HEK293 (cell line): ENCODE data around the gene PRCC.

Experiments used
- BCL11B ChIP-seq: fragments of 450-650 bp; formaldehyde crosslinking; IDR thresholded peaks from 2 replicates; pipeline ENCODE4 v1.5.1; 2016; ENCODE audit warnings: low read depth, missing biosample characterization, missing genetic modification characterization
- CTCF ChIP-seq: fragments of 450-650 bp; formaldehyde crosslinking; IDR thresholded peaks from 2 replicates; pipeline ENCODE4 v1.5.1; 2016; ENCODE audit warnings: missing biosample characterization, missing genetic modification characterization
- GLIS2 ChIP-seq: fragments of 450-650 bp; formaldehyde crosslinking; IDR thresholded peaks from 2 replicates; pipeline ENCODE4 v1.5.1; 2016; ENCODE audit warnings: missing biosample characterization, missing genetic modification characterization
- PRDM1 ChIP-seq: fragments of 450-650 bp; formaldehyde crosslinking; IDR thresholded peaks from 2 replicates; pipeline ENCODE4; 2016; ENCODE audit warnings: missing biosample characterization, missing genetic modification characterization
- PRDM2 ChIP-seq: fragments of 450-650 bp; formaldehyde crosslinking; IDR thresholded peaks from 2 replicates; pipeline ENCODE4 v1.5.1; 2016; ENCODE audit warnings: missing biosample characterization, missing genetic modification characterization, borderline replicate concordance
- PRDM4 ChIP-seq: fragments of 450-650 bp; formaldehyde crosslinking; IDR thresholded peaks from 2 replicates; pipeline ENCODE4 v1.5.1; 2017; ENCODE audit warnings: missing biosample characterization, missing genetic modification characterization
- SETDB1 ChIP-seq: IDR thresholded peaks from one replicate; pipeline ENCODE4 v1.6.1; 2017; ENCODE audit warnings: mild to moderate bottlenecking, low read length, moderate library complexity, mixed read lengths; ENCODE audit not compliant: insufficient read length
- SP2 ChIP-seq: fragments of 450-650 bp; formaldehyde crosslinking; IDR thresholded peaks from 2 replicates; pipeline ENCODE4 v1.5.1; 2016; ENCODE audit warnings: missing biosample characterization, missing genetic modification characterization
- ZBTB26 ChIP-seq: fragments of 450-650 bp; formaldehyde crosslinking; optimal IDR thresholded peaks from 2 replicates; pipeline ENCODE3; 2016; ENCODE audit warnings: missing biosample characterization, mild to moderate bottlenecking, missing genetic modification characterization
- ZNF24 ChIP-seq: fragments of 450-650 bp; formaldehyde crosslinking; IDR thresholded peaks from 2 replicates; pipeline ENCODE4 v1.5.1; 2016; ENCODE audit warnings: missing biosample characterization, missing genetic modification characterization
- ZNF335 ChIP-seq: fragments of 450-650 bp; formaldehyde crosslinking; conservative IDR thresholded peaks from 2 replicates; pipeline ENCODE4 v1.5.1; 2016; ENCODE audit warnings: missing biosample characterization, missing genetic modification characterization
- ZNF341 ChIP-seq: fragments of 450-650 bp; formaldehyde crosslinking; IDR thresholded peaks from 2 replicates; pipeline ENCODE4; 2016; ENCODE audit warnings: low read depth, missing biosample characterization, missing genetic modification characterization
- ZNF501 ChIP-seq: fragments of 450-650 bp; formaldehyde crosslinking; IDR thresholded peaks from 2 replicates; pipeline ENCODE4 v1.5.1; 2016; ENCODE audit warnings: missing biosample characterization, missing genetic modification characterization
- ZNF571 ChIP-seq: fragments of 450-650 bp; formaldehyde crosslinking; IDR thresholded peaks from 2 replicates; pipeline ENCODE4 v1.5.0; 2017; ENCODE audit warnings: missing biosample characterization, missing genetic modification characterization
- ZNF596 ChIP-seq: fragments of 450-650 bp; IDR thresholded peaks from 2 replicates; pipeline ENCODE4 v1.5.0; 2018; ENCODE audit warnings: missing biosample characterization, mild to moderate bottlenecking, missing genetic modification characterization, moderate library complexity
- ZNF600 ChIP-seq: fragments of 450-650 bp; formaldehyde crosslinking; IDR thresholded peaks from 2 replicates; pipeline ENCODE4 v1.5.1; 2016; ENCODE audit warnings: missing biosample characterization, missing genetic modification characterization
- ZNF623 ChIP-seq: fragments of 450-650 bp; formaldehyde crosslinking; IDR thresholded peaks from 2 replicates; pipeline ENCODE4 v1.5.1; 2016; ENCODE audit warnings: missing biosample characterization, missing genetic modification characterization
- ZNF624 ChIP-seq: fragments of 450-650 bp; formaldehyde crosslinking; IDR thresholded peaks from 2 replicates; pipeline ENCODE4 v1.5.1; 2017; ENCODE audit warnings: missing biosample characterization, missing genetic modification characterization
- ZNF629 ChIP-seq: fragments of 450-650 bp; formaldehyde crosslinking; IDR thresholded peaks from 2 replicates; pipeline ENCODE4 v1.5.1; 2017; ENCODE audit warnings: missing biosample characterization, missing genetic modification characterization
- ZNF639 ChIP-seq: fragments of 450-650 bp; formaldehyde crosslinking; IDR thresholded peaks from 2 replicates; pipeline ENCODE4 v1.5.1; 2016; ENCODE audit warnings: missing biosample characterization, missing genetic modification characterization
- ZNF645 ChIP-seq: fragments of 450-650 bp; formaldehyde crosslinking; IDR thresholded peaks from 2 replicates; pipeline ENCODE4; 2016; ENCODE audit warnings: missing biosample characterization, missing genetic modification characterization
- ZNF692 ChIP-seq: fragments of 450-650 bp; formaldehyde crosslinking; IDR thresholded peaks from 2 replicates; pipeline ENCODE4 v1.5.1; 2016; ENCODE audit warnings: missing biosample characterization, missing genetic modification characterization
- ZXDB ChIP-seq: fragments of 450-650 bp; formaldehyde crosslinking; IDR thresholded peaks from 2 replicates; pipeline ENCODE4 v1.5.1; 2016; ENCODE audit warnings: missing biosample characterization, missing genetic modification characterization

The PRCC gene

GRCh38 chr1:156740741-156741480 is 26.4 kb upstream of the PRCC start, which contains the start of gene MRPL24 (continued):
- TF ChIP-seq PRDM2 (tag by site-specific recombination) (no peak), ZBTB26 (tag by site-specific recombination) (peak; percentile 39), SP2 (tag by site-specific recombination) (peak; percentile 90), BCL11B (tag by site-specific recombination) (peak; percentile 91), ZNF600 (tag by site-specific recombination) (peak; percentile 80; the same call in 1 of the 2 replicates), ZNF629 (tag by site-specific recombination) (peak; percentile 82), ZNF623 (tag by site-specific recombination) (no peak), ZNF335 (peak; percentile 98), ZNF639 (peak; percentile 55; the same call in 1 of the 2 replicates), SETDB1 (no peak), ZXDB (tag by site-specific recombination) (peak; percentile 96), ZNF645 (tag by site-specific recombination) (no peak), ZNF596 (tag by site-specific recombination) (no peak), ZNF341 (tag by site-specific recombination) (peak; percentile 94), ZNF24 (tag by site-specific recombination) (peak; percentile 86; the same call in 1 of the 2 replicates), CTCF (tag by site-specific recombination) (0 out of 2 replicates have a peak, but pooled peaks have one; percentile 11), ZNF624 (no peak), ZNF692 (tag by site-specific recombination) (peak; percentile 84), ZNF571 (no peak), PRDM4 (peak; percentile 36; the same call in 1 of the 2 replicates), PRDM1 (tag by site-specific recombination) (0 out of 2 replicates have a peak, but pooled peaks have one; percentile 17), GLIS2 (tag by site-specific recombination) (peak; percentile 92), ZNF501 (tag by site-specific recombination) (peak; percentile 93)
